ENCODE results near the gene CXADR.
"Not testable (repeated sequence)": the region's sequence is repeated elsewhere in the genome, so short reads cannot be mapped to it uniquely, and the experiment has no call there.

Gene CXADR

GRCh38 chr21:17512253-17513213 lies at the start of gene CXADR:
CXADR (plus strand) TSS chr21:17513043; CDS start chr21:17513130, 87 bp downstream.
- peak; percentile 47 to 75 for DNase-seq (ENCODE audit: low read depth in 2 of 2)

- DNase-seq (ENCODE audit: low read depth in 2 of 2), result no peak
Observed at GRCh38 chr21:17466166-17466565, 46.7 kb upstream of the CXADR start.

- DNase-seq (ENCODE audit: low read depth in 2 of 2), result no peak
Observed at GRCh38 chr21:17467392-17467791, 45.5 kb upstream of the CXADR start.

GRCh38 chr21:17467829-17468228 lies 45.0 kb upstream of the CXADR start:
- no peak for DNase-seq (ENCODE audit: low read depth in 2 of 2)

- no peak for DNase-seq (ENCODE audit: low read depth in 2 of 2)
Observed at GRCh38 chr21:17468698-17469097, 44.1 kb upstream of the CXADR start.

- no peak for DNase-seq (ENCODE audit: low read depth in 2 of 2)
Observed at GRCh38 chr21:17469727-17470126, 43.1 kb upstream of the CXADR start.

- DNase-seq (ENCODE audit: low read depth in 2 of 2), result no peak
Observed at GRCh38 chr21:17472182-17472581, 40.7 kb upstream of the CXADR start.

GRCh38 chr21:17472592-17473271 lies 40.1 kb upstream of the CXADR start:
- DNase-seq (ENCODE audit: low read depth in 2 of 2), result no peak

GRCh38 chr21:17476006-17476405 lies 36.8 kb upstream of the CXADR start:
- no peak for DNase-seq (ENCODE audit: low read depth in 2 of 2)

GRCh38 chr21:17478156-17478555 lies 34.7 kb upstream of the CXADR start:
- DNase-seq (ENCODE audit: low read depth in 2 of 2), result not testable (repeated sequence)

- no peak for DNase-seq (ENCODE audit: low read depth in 2 of 2)
Observed at GRCh38 chr21:17479606-17480005, 33.2 kb upstream of the CXADR start.

GRCh38 chr21:17482928-17483327 lies 29.9 kb upstream of the CXADR start:
- DNase-seq (ENCODE audit: low read depth in 2 of 2), result no peak

GRCh38 chr21:17488620-17489019 lies 24.2 kb upstream of the CXADR start:
- DNase-seq (ENCODE audit: low read depth in 2 of 2), result no peak

- not testable (repeated sequence) for DNase-seq (ENCODE audit: low read depth in 2 of 2)
Observed at GRCh38 chr21:17489565-17489964, 23.3 kb upstream of the CXADR start.

GRCh38 chr21:17491716-17492414 lies 21.0 kb upstream of the CXADR start:
- no peak for DNase-seq (ENCODE audit: low read depth in 2 of 2)

GRCh38 chr21:17492415-17493168 lies 20.3 kb upstream of the CXADR start:
- DNase-seq (ENCODE audit: low read depth in 2 of 2), result no peak

GRCh38 chr21:17494051-17494450 lies 18.8 kb upstream of the CXADR start:
- no peak for DNase-seq (ENCODE audit: low read depth in 2 of 2)

GRCh38 chr21:17495680-17496079 lies 17.2 kb upstream of the CXADR start:
- no peak for DNase-seq (ENCODE audit: low read depth in 2 of 2)

- no peak for DNase-seq (ENCODE audit: low read depth in 2 of 2)
Observed at GRCh38 chr21:17497316-17497715, 15.5 kb upstream of the CXADR start.

- DNase-seq (ENCODE audit: low read depth in 2 of 2), result no peak
Observed at GRCh38 chr21:17498586-17498985, 14.3 kb upstream of the CXADR start.

All from stimulated activated CD4-positive, alpha-beta T cell treated with anti-CD3 and anti-CD28 coated beads, Interleukin-15, amount 100 ng/mL, for 48 hours (primary cell).